Muscle layer of colon (tissue), 2 donors: Measurements from ENCODE around the gene PPP1R14D.
"Not testable (repeated sequence)": the region's sequence is repeated elsewhere in the genome, so short reads cannot be mapped to it uniquely, and the experiment has no call there.

Source experiments
- H3K27ac ChIP-seq: one replicate; pipeline ENCODE4 v1.7.0; 2013; ENCODE audit warnings: low read depth, mild to moderate bottlenecking, low read length, moderate library complexity
- H3K27me3 ChIP-seq, 2 donors: one replicate each; pipeline ENCODE4 v1.7.0; 2013; ENCODE audit warnings: low read length in 2 of 2, mild to moderate bottlenecking in 2 of 2; ENCODE audit not compliant: insufficient read depth in 2 of 2, control insufficient read depth in 1 of 2
- H3K36me3 ChIP-seq: one replicate; pipeline ENCODE4 v1.7.0; 2013; ENCODE audit warnings: mild to moderate bottlenecking, low read length; ENCODE audit not compliant: insufficient read depth
- H3K4me1 ChIP-seq: one replicate; pipeline ENCODE4 v1.7.0; 2013; ENCODE audit warnings: mild to moderate bottlenecking, low read length; ENCODE audit not compliant: insufficient read depth
- H3K4me3 ChIP-seq, 2 donors: one replicate each; pipeline ENCODE4 v1.7.0; 2013; ENCODE audit warnings: low read length in 2 of 2, low read depth in 1 of 2, mild to moderate bottlenecking in 1 of 2, moderate library complexity in 1 of 2
- H3K9ac ChIP-seq: one replicate; pipeline ENCODE4 v1.7.0; 2013; ENCODE audit warnings: low read length
- H3K9me3 ChIP-seq: one replicate; pipeline ENCODE4 v1.7.0; 2013; ENCODE audit warnings: mild to moderate bottlenecking, low read length
- donor health status: abdominal sarcoma.
- donor health status: Adenocarcinoma of cecum.

PPP1R14D gene

GRCh38 chr15:40861147-40861546 lies 32.6 kb upstream of the PPP1R14D start:
- H3K9ac ChIP-seq, H3K9me3 ChIP-seq, H3K4me1 ChIP-seq, H3K4me3 ChIP-seq, H3K27ac ChIP-seq, H3K36me3 ChIP-seq: not testable (repeated sequence)
- peaks cover 0 to 20% of the 10 kb centered on the region in 2 donors for H3K27me3 ChIP-seq

- peaks cover 0 to 12% of the 10 kb centered on the region in 2 donors for H3K27me3 ChIP-seq
- no peak overlapping the region for H3K27ac ChIP-seq
- no peak overlapping the region for H3K9ac ChIP-seq
These were observed 30.8 kb upstream of the PPP1R14D start for GRCh38 chr15:40859206-40859851.

GRCh38 chr15:40858706-40859105 lies 30.2 kb upstream of the PPP1R14D start:
- Histone ChIP-seq H3K36me3 (no peaks in the 10 kb centered on the region), H3K4me3 (no peak overlapping the region), H3K27ac (no peak overlapping the region), H3K27me3 (peaks cover 0 to 9% of the 10 kb centered on the region in 2 donors), H3K9ac (no peak overlapping the region), H3K9me3 (no peaks in the 10 kb centered on the region), H3K4me1 (no peaks in the 10 kb centered on the region)

More at GRCh38 chr15:40859206-40859851, 30.8 kb upstream of the PPP1R14D start:
- no peaks in the 10 kb centered on the region for H3K4me1 ChIP-seq
- no peak overlapping the region for H3K4me3 ChIP-seq
- no peaks in the 10 kb centered on the region for H3K36me3 ChIP-seq
- H3K9me3 ChIP-seq: no peaks in the 10 kb centered on the region

- H3K27me3 ChIP-seq: peaks cover 0 to 9% of the 10 kb centered on the region in 2 donors
- H3K36me3 ChIP-seq: no peaks in the 10 kb centered on the region
- H3K4me1 ChIP-seq: no peaks in the 10 kb centered on the region
- no peaks in the 10 kb centered on the region for H3K9me3 ChIP-seq
- no peak overlapping the region for H3K27ac ChIP-seq
- H3K4me3 ChIP-seq: no peak overlapping the region
- H3K9ac ChIP-seq: no peak overlapping the region
These were observed 29.3 kb upstream of the PPP1R14D start for GRCh38 chr15:40857601-40858341.

GRCh38 chr15:40856746-40857145 lies 28.2 kb upstream of the PPP1R14D start:
- H3K9ac ChIP-seq: no peak overlapping the region
- H3K27me3 ChIP-seq: peaks cover 0 to 9% of the 10 kb centered on the region in 2 donors
- no peaks in the 10 kb centered on the region for H3K9me3 ChIP-seq
- H3K4me3 ChIP-seq: no peak overlapping the region
- H3K4me1 ChIP-seq: no peaks in the 10 kb centered on the region
- no peaks in the 10 kb centered on the region for H3K36me3 ChIP-seq
- H3K27ac ChIP-seq: no peak overlapping the region

GRCh38 chr15:40855706-40856234 lies 27.3 kb upstream of the PPP1R14D start:
- H3K36me3 ChIP-seq: no peaks in the 10 kb centered on the region
- no peaks in the 10 kb centered on the region for H3K4me1 ChIP-seq
- H3K27ac ChIP-seq: no peak overlapping the region
- peaks cover 0 to 9% of the 10 kb centered on the region in 2 donors for H3K27me3 ChIP-seq
- no peak overlapping the region for H3K9ac ChIP-seq
- H3K4me3 ChIP-seq: no peak overlapping the region
- no peaks in the 10 kb centered on the region for H3K9me3 ChIP-seq

GRCh38 chr15:40854161-40854560 lies 25.7 kb upstream of the PPP1R14D start:
- Histone ChIP-seq H3K9me3 (no peaks in the 10 kb centered on the region), H3K27ac (no peak overlapping the region), H3K9ac (no peak overlapping the region), H3K4me3 (no peak overlapping the region), H3K4me1 (no peaks in the 10 kb centered on the region), H3K27me3 (peaks cover 0 to 5% of the 10 kb centered on the region in 2 donors), H3K36me3 (no peaks in the 10 kb centered on the region)

GRCh38 chr15:40853241-40853890 lies 24.9 kb upstream of the PPP1R14D start:
- Histone ChIP-seq H3K27me3 (no peaks in the 10 kb centered on the region), H3K4me1 (no peaks in the 10 kb centered on the region), H3K9ac (no peak overlapping the region), H3K36me3 (no peaks in the 10 kb centered on the region), H3K4me3 (no peak overlapping the region), H3K27ac (no peak overlapping the region), H3K9me3 (no peaks in the 10 kb centered on the region)

GRCh38 chr15:40852529-40852928 lies 24.0 kb upstream of the PPP1R14D start:
- H3K27me3 ChIP-seq: no peaks in the 10 kb centered on the region
- no peak overlapping the region for H3K4me3 ChIP-seq
- H3K9ac ChIP-seq: no peak overlapping the region
- H3K4me1 ChIP-seq: no peaks in the 10 kb centered on the region
- no peaks in the 10 kb centered on the region for H3K36me3 ChIP-seq
- H3K9me3 ChIP-seq: no peaks in the 10 kb centered on the region
- no peak overlapping the region for H3K27ac ChIP-seq

GRCh38 chr15:40850576-40851112 lies 22.1 kb upstream of the PPP1R14D start:
- Histone ChIP-seq H3K4me1 (no peaks in the 10 kb centered on the region), H3K4me3 (no peak overlapping the region), H3K9me3 (no peaks in the 10 kb centered on the region), H3K27ac (no peak overlapping the region), H3K36me3 (no peaks in the 10 kb centered on the region), H3K27me3 (peaks cover 6 to 14% of the 10 kb centered on the region in 2 donors), H3K9ac (no peak overlapping the region)

GRCh38 chr15:40847223-40847961 lies 18.9 kb upstream of the PPP1R14D start:
- Histone ChIP-seq H3K4me3 (no peak overlapping the region), H3K27ac (no peak overlapping the region), H3K9me3 (no peaks in the 10 kb centered on the region), H3K36me3 (no peaks in the 10 kb centered on the region), H3K27me3 (peaks cover 20 to 42% of the 10 kb centered on the region in 2 donors), H3K9ac (no peak overlapping the region), H3K4me1 (peaks cover 6% of the 10 kb centered on the region)
